NCI-H510A treated with DMSO at 0.1 percent for 48 hours (cell line): ENCODE results near the gene GNPTAB.
"Not testable (repeated sequence)": the region's sequence is repeated elsewhere in the genome, so short reads cannot be mapped to it uniquely, and the experiment has no call there.

Experiments
- DNase-seq: peaks from one replicate; lab custom pipeline; 2025; lab: John Stamatoyannopoulos, UW

GNPTAB gene

DNA sequence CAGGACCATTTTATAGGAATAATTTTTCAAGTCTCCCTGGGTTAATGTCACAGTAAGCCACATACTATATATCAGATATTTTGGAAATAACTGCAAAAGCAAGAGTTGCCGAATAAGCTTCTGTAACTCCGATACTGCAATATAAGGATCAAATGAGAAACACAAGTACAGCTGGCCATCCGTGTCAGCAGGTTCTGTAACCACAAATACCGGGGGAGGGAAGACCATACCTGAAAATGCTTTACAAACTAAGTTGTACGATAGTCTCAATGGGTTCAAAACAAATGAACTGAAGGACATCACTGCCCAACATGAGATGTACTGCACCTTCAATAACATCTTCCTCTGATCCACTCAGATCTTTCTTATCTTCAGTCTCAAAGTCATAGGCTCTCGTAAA is 93.3 kb downstream of the GNPTAB start:
- no peak for DNase-seq

GRCh38 chr12:101734482-101734881 is 96.3 kb downstream of the GNPTAB start:
- not testable (repeated sequence) for DNase-seq

- DNase-seq, result no peak
Observed at GRCh38 chr12:101733166-101733565, 97.6 kb downstream of the GNPTAB start.

DNA sequence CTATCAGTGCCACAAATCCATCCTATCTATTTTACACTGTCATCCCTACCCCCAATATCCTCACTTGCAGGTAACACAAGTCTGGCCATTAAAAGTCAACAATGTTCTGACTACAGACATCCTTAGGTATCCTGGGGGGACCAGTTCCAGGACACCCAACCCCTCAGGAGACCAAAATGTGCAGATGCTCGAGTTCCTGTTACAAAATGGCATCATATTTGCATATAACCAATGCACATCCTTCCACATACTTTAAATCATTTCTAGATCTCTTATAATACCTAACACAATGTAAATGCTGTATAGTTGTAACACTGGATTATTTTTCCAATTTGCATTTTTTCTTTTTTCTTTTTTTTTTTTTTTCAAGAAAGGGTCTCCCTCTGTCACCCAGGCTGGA is 98.4 kb downstream of the GNPTAB start:
- no peak for DNase-seq

DNA sequence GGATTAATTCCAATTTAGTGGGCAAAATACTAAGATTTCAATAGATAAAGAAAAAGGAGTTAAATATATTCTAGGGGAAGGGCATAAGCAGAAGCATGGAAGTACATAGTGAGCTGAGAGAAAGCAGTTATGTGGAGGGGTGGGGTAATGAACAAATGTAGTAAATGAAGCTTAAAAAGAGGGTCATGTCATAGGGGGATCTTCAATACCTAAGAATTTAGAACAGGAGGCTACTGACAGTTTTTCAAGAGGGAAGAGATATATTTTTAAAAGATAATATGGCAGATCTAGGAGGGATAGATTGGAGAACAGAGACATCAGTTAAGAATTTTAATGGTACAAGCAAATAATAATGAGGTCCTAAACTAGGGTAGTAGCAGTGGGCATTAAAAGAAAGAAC is 100.9 kb downstream of the GNPTAB start:
- DNase-seq, result no peak

- no peak for DNase-seq
Observed at GRCh38 chr12:101727098-101727497, 103.7 kb downstream of the GNPTAB start.

DNA sequence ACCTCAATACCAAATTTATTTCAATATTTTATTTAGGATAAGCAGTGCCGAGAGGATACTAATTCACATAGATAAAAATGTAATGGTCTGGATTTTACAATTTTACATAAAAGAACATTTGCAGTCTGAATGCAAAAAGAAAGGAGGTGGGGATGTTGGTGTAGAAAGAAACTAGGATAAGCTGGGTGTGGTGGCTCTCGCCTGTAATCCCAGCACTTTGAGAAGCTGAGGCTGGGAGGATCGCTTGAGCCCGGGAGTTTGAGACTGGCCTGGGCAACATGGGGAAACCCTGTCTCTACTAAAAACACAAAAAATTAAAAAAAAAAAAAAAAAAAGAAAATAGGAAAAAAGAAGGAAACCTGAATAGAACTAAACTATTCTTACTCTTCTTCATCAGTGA is 108.4 kb downstream of the GNPTAB start:
- no peak for DNase-seq

- no peak for DNase-seq
Observed at GRCh38 chr12:101720118-101720517, 110.6 kb downstream of the GNPTAB start.

DNA sequence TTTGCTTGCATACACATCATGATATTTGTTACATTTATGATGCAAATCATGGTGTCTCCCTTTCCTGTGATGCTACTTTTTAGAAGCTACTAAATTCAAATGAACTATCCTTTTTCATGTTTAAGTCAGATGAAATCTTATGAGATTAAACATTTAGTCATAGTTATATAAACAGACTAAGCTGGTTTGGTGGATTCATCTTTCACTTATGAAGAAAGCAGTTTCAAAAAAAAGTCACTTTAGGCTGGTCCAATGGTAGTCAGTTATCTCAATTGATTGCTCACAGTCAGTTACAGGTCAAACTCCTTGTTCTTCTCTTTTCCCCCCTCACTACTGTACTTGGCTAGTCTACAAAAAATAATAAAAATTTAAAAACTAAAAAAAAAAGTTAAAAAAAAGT is 111.2 kb downstream of the GNPTAB start:
- no peak for DNase-seq

DNA sequence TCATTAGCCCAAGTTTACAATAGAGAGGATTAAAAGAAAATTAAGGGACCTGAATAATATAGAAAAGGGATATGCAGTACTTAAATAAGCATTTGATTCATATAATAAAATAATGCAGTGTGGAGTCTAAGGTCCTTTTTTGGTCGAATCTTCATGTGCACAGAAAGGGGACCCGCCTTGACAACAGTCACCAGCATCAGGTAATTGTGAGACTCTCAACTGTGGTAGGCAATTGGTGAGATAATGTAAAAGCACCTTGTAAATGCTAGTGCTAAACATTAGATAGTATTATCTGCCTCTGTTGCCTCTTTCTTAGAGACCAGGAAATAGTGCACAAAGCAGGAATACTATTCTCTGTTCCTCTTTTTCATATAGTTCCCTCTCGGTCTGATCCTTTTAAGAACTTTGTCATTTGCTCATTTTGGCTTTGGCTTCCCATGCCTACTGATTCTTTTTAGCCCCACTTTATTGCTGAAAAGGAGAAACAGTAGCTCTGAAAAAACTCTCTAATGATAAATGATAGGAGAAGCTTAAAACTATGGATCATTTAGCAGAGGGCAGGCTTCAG is 115.8 kb downstream of the GNPTAB start:
- no peak for DNase-seq

DNA sequence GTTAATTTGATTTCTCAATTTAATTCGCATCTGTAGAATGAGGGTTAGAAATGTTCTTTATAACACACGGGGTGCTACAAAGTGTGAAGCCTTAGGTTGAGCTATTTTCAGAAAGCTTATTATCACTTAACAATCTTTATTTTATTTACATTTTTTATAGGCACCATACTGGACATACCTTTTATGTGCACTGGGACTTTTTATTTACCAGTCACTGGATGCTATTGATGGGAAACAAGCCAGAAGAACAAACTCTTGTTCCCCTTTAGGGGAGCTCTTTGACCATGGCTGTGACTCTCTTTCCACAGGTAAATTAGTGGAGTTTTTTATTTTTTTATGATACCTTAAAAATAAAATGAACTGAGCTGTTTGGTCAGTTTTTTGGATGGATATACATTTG is 116.8 kb downstream of the GNPTAB start:
- DNase-seq, result no peak

GRCh38 chr12:101713059-101713682 is 117.6 kb downstream of the GNPTAB start:
- DNase-seq, result no peak

DNA sequence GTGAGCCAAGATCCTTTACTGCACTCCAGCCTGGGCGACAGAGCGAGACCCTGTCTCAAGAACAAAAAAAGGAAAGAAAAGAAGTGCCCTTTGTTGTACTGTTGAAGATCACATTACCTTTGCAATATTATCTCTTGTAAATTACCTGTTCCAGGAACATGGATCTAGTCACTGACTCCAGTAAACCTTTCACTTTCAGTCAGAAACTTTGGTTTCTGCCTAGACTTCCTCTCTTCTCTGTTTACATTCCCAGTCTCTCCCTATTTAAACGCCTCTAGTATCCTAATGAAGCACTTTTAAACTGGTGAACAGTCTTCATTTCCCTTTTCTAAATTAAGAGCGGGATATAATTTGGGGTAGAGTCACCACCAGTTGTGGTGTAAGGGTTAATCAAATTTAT is 120.5 kb downstream of the GNPTAB start:
- no peak for DNase-seq

GRCh38 chr12:101707131-101707782 is 123.5 kb downstream of the GNPTAB start:
- no peak for DNase-seq

DNA sequence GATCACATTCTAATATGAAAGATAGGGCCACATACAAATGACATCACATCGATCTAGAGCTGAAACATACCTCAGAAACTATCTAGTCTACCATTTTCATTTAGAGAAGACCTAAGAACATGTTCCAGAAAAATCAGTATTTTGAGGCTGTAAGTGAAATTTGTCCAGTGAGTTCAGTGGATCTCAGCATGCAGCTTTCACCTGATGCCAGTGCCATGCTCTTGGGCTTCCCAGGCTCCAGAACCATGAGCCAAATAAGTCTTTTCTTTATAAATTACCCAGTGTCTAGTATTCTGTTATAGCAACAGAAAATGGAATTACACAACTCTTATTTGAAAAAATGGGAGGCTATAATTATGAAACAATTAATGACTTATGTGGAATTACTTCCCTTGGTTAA is 124.4 kb downstream of the GNPTAB start:
- DNase-seq, result no peak

GRCh38 chr12:101703487-101703886 is 127.3 kb downstream of the GNPTAB start:
- no peak for DNase-seq

DNA sequence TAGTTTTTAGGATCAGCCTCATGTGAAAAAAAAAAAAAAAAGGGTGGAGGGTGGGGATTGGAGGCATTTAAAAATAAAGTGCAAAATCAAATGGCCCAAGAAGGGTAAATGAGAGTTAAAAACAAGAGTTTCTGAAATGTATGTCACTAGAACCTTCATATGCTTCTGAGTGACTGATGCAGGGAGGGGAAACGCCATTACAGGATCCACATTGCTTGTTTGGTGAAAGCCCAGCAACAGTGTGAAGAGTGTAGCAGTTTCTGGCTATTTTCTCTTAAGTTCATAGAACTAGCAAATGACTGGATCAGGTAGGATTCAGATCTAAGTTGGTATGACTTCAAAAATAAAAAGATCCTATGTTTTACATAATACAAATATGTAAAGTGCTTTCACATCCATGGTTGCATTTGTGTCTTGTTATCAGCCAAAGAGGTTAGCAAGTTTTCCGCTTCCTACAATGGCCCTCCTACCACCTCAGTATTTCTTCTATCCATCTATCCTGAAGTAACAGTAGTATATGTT is 130.4 kb downstream of the GNPTAB start:
- DNase-seq, result no peak

DNA sequence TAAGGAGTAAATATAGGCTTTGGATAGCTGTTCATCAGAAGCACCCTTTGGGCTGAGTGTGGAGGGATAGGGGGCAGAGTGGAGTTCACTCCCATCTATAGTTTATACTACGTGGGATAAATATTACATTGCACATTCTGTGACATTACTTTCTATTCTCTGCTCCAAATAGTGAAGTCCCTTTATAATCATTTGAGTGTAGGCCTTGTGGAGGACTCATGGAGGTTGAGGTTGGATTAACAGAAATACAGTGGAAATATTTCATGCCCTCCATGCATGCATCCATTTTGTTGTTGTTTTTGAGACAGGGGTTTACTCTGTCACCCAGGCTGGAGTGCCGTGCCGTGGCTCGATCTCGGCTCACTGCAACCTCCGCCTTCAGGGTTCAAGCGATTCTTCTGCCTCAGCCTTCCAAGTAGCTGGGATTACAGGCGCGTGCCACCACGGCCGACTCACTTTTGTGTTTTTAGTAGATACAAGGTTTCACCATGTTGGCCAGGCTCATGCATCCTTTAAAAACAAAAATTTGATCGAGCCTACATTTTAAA is 131.9 kb downstream of the GNPTAB start:
- no peak for DNase-seq

GRCh38 chr12:101697930-101698799 is 132.6 kb downstream of the GNPTAB start:
- no peak for DNase-seq

DNA sequence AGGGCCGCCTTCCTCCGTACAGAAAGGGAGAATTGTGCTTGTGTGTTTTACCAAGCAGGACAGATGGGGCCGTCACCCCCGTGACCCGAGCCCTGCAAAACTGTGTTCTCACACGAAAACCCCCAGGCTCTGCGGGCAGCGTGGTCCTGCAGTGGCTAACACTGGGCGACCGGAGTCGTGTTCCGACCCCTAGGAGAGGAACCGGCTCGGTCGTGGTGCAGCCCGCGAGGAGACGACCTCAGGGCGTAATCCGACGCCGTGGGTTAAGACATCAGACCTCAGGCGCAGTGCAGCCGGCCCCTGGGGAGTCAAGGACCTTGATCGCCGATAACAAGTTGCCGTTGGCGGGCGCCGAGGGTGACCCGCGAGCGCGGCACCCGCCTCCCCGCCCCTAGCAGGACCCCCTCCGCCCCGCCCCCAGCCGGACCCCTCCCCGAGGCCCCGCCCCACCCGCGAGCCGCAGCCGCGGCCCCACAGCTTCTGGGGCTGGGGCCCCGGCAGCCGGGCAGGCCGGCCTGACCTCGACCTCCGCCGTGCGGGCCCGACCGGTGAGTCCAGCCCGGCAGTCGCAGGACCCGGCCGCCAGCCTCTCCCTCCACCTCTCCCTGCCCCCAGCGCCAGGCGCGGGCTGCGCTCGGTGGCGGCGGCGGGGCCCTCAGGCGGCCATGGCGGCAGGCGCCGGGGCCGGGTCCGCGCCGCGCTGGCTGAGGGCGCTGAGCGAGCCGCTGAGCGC is 133.4 kb downstream of the GNPTAB start, which contains the start of gene CHPT1:
TSS of gene CHPT1 (plus strand) at position 444 of the 733 bp plus-strand sequence. CDS start at position 666, 222 bp downstream.
- peak; percentile 70 for DNase-seq
